IMR-90 (cell line): ENCODE data around the gene AKR7A2. TPM values are rescaled to one million over a fixed set of nuclear protein-coding genes. Genes with fewer than 3 reads are reported as not detected.
A peak's percentile ranks its signal among the peaks of the same experiment; 100 is the strongest.
"Not testable (repeated sequence)": the region's sequence is repeated elsewhere in the genome, so short reads cannot be mapped to it uniquely, and the experiment has no call there.

ENCODE experiments used
- ATAC-seq: fragments of 200-7000 bp; cut with Tn5 transposase; 2 replicates; pipeline ENCODE4 v1.9.1; 2020; ENCODE audit warnings: low read depth, mild to moderate bottlenecking, moderate library complexity
- BruUV-seq: library from RNA; stranded (reverse); fragments of 400-500 nt; replicated peaks from 2 replicates; lab custom pipeline; 2021; lab: Mats Ljungman, UMichigan
- CTCF ChIA-PET: fragments of 300-600 bp; formaldehyde crosslinking; extraction: SDS; loops from one replicate; lab custom pipeline; 2021; ENCODE audit warnings: antibody characterized with exemption; lab: Yijun Ruan, JAX
- POLR2A ChIA-PET: fragments of 300-600 bp; sonication (Branson Sonifier 250); formaldehyde crosslinking; loops from one replicate; lab custom pipeline; 2022; ENCODE audit warnings: antibody characterized with exemption; ENCODE audit not compliant: unreplicated experiment; lab: Charles Lee
- DNase-seq: peaks from one replicate; pipeline ENCODE4 v3.0.0; 2013
- H2AFZ ChIP-seq: replicated peaks from 2 replicates; pipeline ENCODE3; 2013; ENCODE audit warnings: low read length, mild to moderate bottlenecking; ENCODE audit not compliant: poor library complexity
- H2AK5ac ChIP-seq: 2 replicates; pipeline ENCODE4 v1.6.1; 2013; ENCODE audit warnings: low read depth, low read length, inconsistent platforms
- H2AK9ac ChIP-seq: replicated peaks from 2 replicates; pipeline ENCODE3; 2013; ENCODE audit warnings: mild to moderate bottlenecking, low read depth, low read length, moderate library complexity; ENCODE audit not compliant: poor library complexity
- H2BK120ac ChIP-seq: 2 replicates; pipeline ENCODE4 v1.6.1; 2013; ENCODE audit warnings: low read depth, low read length, inconsistent platforms
- H2BK15ac ChIP-seq: 3 replicates; pipeline ENCODE4 v1.6.1; 2013; ENCODE audit warnings: low read depth, low read length, inconsistent platforms
- H2BK20ac ChIP-seq: 2 replicates; pipeline ENCODE4 v1.6.1; 2013; ENCODE audit warnings: low read depth, mild to moderate bottlenecking, inconsistent platforms, low read length, moderate library complexity
- H2BK5ac ChIP-seq: 2 replicates; pipeline ENCODE4 v1.6.1; 2013; ENCODE audit warnings: mild to moderate bottlenecking, low read depth, low read length, inconsistent platforms; ENCODE audit not compliant: poor library complexity, severe bottlenecking
- H3K14ac ChIP-seq: replicated peaks from 2 replicates; pipeline ENCODE4 v1.6.1; 2013; ENCODE audit warnings: low read depth, low read length, inconsistent platforms
- H3K18ac ChIP-seq: 2 replicates; pipeline ENCODE4 v1.6.1; 2013; ENCODE audit warnings: low read depth, low read length, control low read depth
- H3K23ac ChIP-seq: 2 replicates; pipeline ENCODE4 v1.6.1; 2013; ENCODE audit warnings: low read depth, low read length, inconsistent platforms
- H3K27ac ChIP-seq: 2 replicates; pipeline ENCODE4 v1.5.1; 2013; ENCODE audit warnings: mild to moderate bottlenecking, control low read depth, low read length; ENCODE audit not compliant: insufficient read depth
- H3K27me3 ChIP-seq: 2 replicates; pipeline ENCODE4 v1.6.1; 2013; ENCODE audit warnings: low read length; ENCODE audit not compliant: control insufficient read depth, insufficient read depth
- H3K36me3 ChIP-seq: 2 replicates; pipeline ENCODE4 v1.6.1; 2013; ENCODE audit warnings: low read length, mixed read lengths; ENCODE audit not compliant: control insufficient read depth, insufficient read depth
- H3K4ac ChIP-seq: 2 replicates; pipeline ENCODE4 v1.6.1; 2013; ENCODE audit warnings: low read depth, low read length, inconsistent platforms
- H3K4me1 ChIP-seq: 2 replicates; pipeline ENCODE4 v1.6.1; 2013; ENCODE audit warnings: low read length, mixed read lengths; ENCODE audit not compliant: control insufficient read depth, insufficient read depth
- H3K4me2 ChIP-seq: 2 replicates; pipeline ENCODE4 v1.6.1; 2013; ENCODE audit warnings: low read depth, mild to moderate bottlenecking, control low read depth, low read length, moderate library complexity
- H3K4me3 ChIP-seq: 2 replicates; pipeline ENCODE4 v1.5.1; 2013; ENCODE audit warnings: low read depth, mild to moderate bottlenecking, control low read depth, low read length, moderate library complexity; ENCODE audit not compliant: insufficient read depth
- H3K56ac ChIP-seq: 2 replicates; pipeline ENCODE4 v1.6.1; 2013; ENCODE audit warnings: low read length, inconsistent platforms; ENCODE audit not compliant: insufficient read depth; ENCODE audit errors: extremely low read depth
- H3K79me1 ChIP-seq, 2 experiments: 2 replicates each; pipeline ENCODE4 v1.6.1; 2013; ENCODE audit warnings: low read length in 2 of 2, inconsistent platforms in 1 of 2, low read depth in 1 of 2
- H3K9ac ChIP-seq: 2 replicates; pipeline ENCODE4 v1.6.1; 2013; ENCODE audit warnings: low read depth, low read length, control low read depth
- H3K9me1 ChIP-seq: 2 replicates; pipeline ENCODE4 v1.6.1; 2013; ENCODE audit warnings: low read length, inconsistent platforms; ENCODE audit not compliant: insufficient read depth
- H3K9me3 ChIP-seq: 2 replicates; pipeline ENCODE4 v1.6.1; 2013; ENCODE audit warnings: low read length; ENCODE audit not compliant: control insufficient read depth, insufficient read depth
- H4K20me1 ChIP-seq: 2 replicates; pipeline ENCODE4 v1.6.1; 2013; ENCODE audit warnings: low read length, inconsistent platforms; ENCODE audit not compliant: insufficient read depth
- H4K5ac ChIP-seq: 2 replicates; pipeline ENCODE4 v1.6.1; 2013; ENCODE audit warnings: mild to moderate bottlenecking, low read depth, low read length, control low read depth
- H4K8ac ChIP-seq, 2 experiments: 2 replicates each; pipeline ENCODE4 v1.6.1; 2013; ENCODE audit warnings: low read depth in 2 of 2, low read length in 2 of 2, control low read depth in 1 of 2, inconsistent platforms in 1 of 2
- H4K91ac ChIP-seq: 2 replicates; pipeline ENCODE4 v1.6.1; 2013; ENCODE audit warnings: low read depth, low read length, inconsistent platforms; ENCODE audit not compliant: insufficient read depth
- BHLHE40 ChIP-seq: fragments of 150-350 bp; IDR thresholded peaks from 2 replicates; pipeline ENCODE4 v1.6.1; 2016; ENCODE audit warnings: mild to moderate bottlenecking, low read depth, low read length
- CEBPB ChIP-seq: IDR thresholded peaks from 2 replicates; pipeline ENCODE4 v1.6.1; 2012; ENCODE audit warnings: low read depth, low read length, improper control_type of control experiment
- FOS ChIP-seq: fragments of 150-350 bp; IDR thresholded peaks from 2 replicates; pipeline ENCODE4 v1.6.1; 2016; ENCODE audit warnings: low read depth, low read length
- POLR2A ChIP-seq: IDR thresholded peaks from 2 replicates; pipeline ENCODE4 v1.6.1; 2012; ENCODE audit warnings: mild to moderate bottlenecking, low read depth, low read length
- RAD21 ChIP-seq: IDR thresholded peaks from 2 replicates; pipeline ENCODE4 v1.6.1; 2012; ENCODE audit warnings: low read length, improper control_type of control experiment
- RCOR1 ChIP-seq: IDR thresholded peaks from 2 replicates; pipeline ENCODE4 v1.6.1; 2012; ENCODE audit warnings: mild to moderate bottlenecking, low read length, improper control_type of control experiment; ENCODE audit not compliant: insufficient replicate concordance
- WGBS, 2 experiments: methylation state at CpG; one replicate each; pipeline versions ENCODE4 v1.1.5 to v1.1.7; 2013; ENCODE audit warnings: missing lambda C conversion rate in 2 of 2; ENCODE audit not compliant: insufficient read length in 1 of 2; ENCODE audit errors: extremely low coverage in 2 of 2; 5-methylcytosine and 5-hydroxymethylcytosine counted together
- dilution Hi-C: fragments of 300-500 bp; cut with HindIII; formaldehyde crosslinking; loops from one replicate; pipeline ENCODE4 v1.14.3; 2018; ENCODE audit warnings: low sequenced_read_pairs; ENCODE audit not compliant: unreplicated experiment
- in situ Hi-C: fragments of 300-500 bp; cut with MboI; formaldehyde crosslinking; loops from 3 replicates; pipeline ENCODE4 v1.14.3; 2019; ENCODE audit warnings: low sequenced_read_pairs, inconsistent platforms, mixed read lengths
- intact Hi-C: fragments of 100-400 bp; cut with micrococcal nuclease; formaldehyde crosslinking; loops from 2 replicates; pipeline ENCODE4 v1.10.0; 2022
- polyA plus RNA-seq, 3 experiments: library from polyadenylated mRNA; depleted of rRNA; stranded (reverse); fragments of >200 nt; gene quantifications; 2 replicates each; pipeline ENCODE4 v1.2.3, GENCODE V29; 2012; ENCODE audit warnings: low replicate concordance in 1 of 3
- total RNA-seq: library from RNA; depleted of rRNA; stranded (reverse); fragments of >200 nt; gene quantifications from 2 replicates; pipeline ENCODE4 v1.2.3, GENCODE V29; 2012
- TF ChIP-seq, protein P1 (sequence below): conservative IDR thresholded peaks from 2 replicates; pipeline ENCODE4 v1.5.1; 2012; ENCODE audit warnings: mild to moderate bottlenecking, low read depth, low read length, improper control_type of control experiment

AKR7A2 gene
- total and polyA plus RNA-seq, 2 of the 4 experiments (the other 2 are of a cell fraction), result 55.8 to 60.2 TPM

DNA sequence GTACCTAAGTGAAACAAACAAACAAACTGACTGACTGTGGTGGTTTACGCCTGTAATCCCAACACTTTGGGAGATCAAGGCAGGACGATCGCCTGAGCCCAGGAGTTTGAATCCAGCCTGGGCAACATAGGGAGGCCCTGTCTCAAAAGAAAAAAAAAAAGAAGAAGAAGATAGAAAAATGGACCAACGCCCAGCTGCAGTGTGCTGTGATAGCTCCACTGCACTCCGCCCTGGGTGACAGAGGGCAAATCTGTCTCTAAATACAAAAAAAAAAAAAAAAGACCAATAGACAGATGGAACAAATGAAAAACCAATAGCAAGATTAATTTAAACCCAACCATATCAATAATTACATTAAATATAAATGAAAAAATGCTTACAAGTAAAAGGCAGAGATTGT, 37.3 kb downstream of the AKR7A2 start:
- H3K23ac ChIP-seq, result no peak overlapping the region
- WGBS, 2 experiments, result no CpG with 5 or more reads among the region's 5 CpGs
- H4K20me1 ChIP-seq, result no peaks in the 10 kb centered on the region
- no peak overlapping the region for H3K56ac ChIP-seq
- H2BK5ac ChIP-seq, result no peak overlapping the region
- in situ Hi-C loops (no loop called here), intact Hi-C loops (no loop called here), dilution Hi-C loops (no loop called here)
- H4K8ac ChIP-seq, result no peak overlapping the region
- no peak overlapping the region for H3K9ac ChIP-seq
- H3K36me3 ChIP-seq, result no peaks in the 10 kb centered on the region
- no peak overlapping the region for H4K5ac ChIP-seq
- no peak overlapping the region for H3K4me2 ChIP-seq
- no peak overlapping the region for H2BK20ac ChIP-seq
- H3K27me3 ChIP-seq, result no peaks in the 10 kb centered on the region; the same call in 1 of the 2 replicates
- ChIA-PET POLR2A (interaction anchor here (0.7 kb wide), 1 partner anchor 35 kb away, joined by 5 read pairs; no protein-coding TSS in a partner anchor), CTCF (no interaction called here)
- H2AK9ac ChIP-seq, result no peak overlapping the region
- no peak overlapping the region for H2BK120ac ChIP-seq
- no peak overlapping the region for H3K14ac ChIP-seq
- no peak overlapping the region for H3K4me3 ChIP-seq
- no peaks in the 10 kb centered on the region for H3K4me1 ChIP-seq
- H2AFZ ChIP-seq, result no peak overlapping the region
- DNase-seq (no peak), ATAC-seq (no peak)
- no peaks in the 10 kb centered on the region; the same call in none of the 2 replicates for H3K9me3 ChIP-seq
- H3K9me1 ChIP-seq, result no peaks in the 10 kb centered on the region
- TF ChIP-seq RCOR1 (no peak), FOS (no peak), CEBPB (no peak), BHLHE40 (no peak), RAD21 (no peak), POLR2A (no peak)
- TF ChIP-seq, protein P1, sequence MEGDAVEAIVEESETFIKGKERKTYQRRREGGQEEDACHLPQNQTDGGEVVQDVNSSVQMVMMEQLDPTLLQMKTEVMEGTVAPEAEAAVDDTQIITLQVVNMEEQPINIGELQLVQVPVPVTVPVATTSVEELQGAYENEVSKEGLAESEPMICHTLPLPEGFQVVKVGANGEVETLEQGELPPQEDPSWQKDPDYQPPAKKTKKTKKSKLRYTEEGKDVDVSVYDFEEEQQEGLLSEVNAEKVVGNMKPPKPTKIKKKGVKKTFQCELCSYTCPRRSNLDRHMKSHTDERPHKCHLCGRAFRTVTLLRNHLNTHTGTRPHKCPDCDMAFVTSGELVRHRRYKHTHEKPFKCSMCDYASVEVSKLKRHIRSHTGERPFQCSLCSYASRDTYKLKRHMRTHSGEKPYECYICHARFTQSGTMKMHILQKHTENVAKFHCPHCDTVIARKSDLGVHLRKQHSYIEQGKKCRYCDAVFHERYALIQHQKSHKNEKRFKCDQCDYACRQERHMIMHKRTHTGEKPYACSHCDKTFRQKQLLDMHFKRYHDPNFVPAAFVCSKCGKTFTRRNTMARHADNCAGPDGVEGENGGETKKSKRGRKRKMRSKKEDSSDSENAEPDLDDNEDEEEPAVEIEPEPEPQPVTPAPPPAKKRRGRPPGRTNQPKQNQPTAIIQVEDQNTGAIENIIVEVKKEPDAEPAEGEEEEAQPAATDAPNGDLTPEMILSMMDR, result no peak
- no peak overlapping the region for H3K27ac ChIP-seq
- no peak overlapping the region for H4K91ac ChIP-seq
- H2AK5ac ChIP-seq, result no peak overlapping the region
- no peaks in the 10 kb centered on the region for H3K79me1 ChIP-seq
- no peak overlapping the region for H3K18ac ChIP-seq
- no peak overlapping the region for H2BK15ac ChIP-seq
- no peak overlapping the region for H3K4ac ChIP-seq
- no TSS peak for BruUV-seq

- H3K56ac ChIP-seq, H4K5ac ChIP-seq, H3K23ac ChIP-seq, H2AFZ ChIP-seq, H3K9me3 ChIP-seq, H2AK5ac ChIP-seq, BruUV-seq, H3K14ac ChIP-seq, H3K18ac ChIP-seq, H2AK9ac ChIP-seq, H3K4me2 ChIP-seq, H2BK20ac ChIP-seq, H3K9me1 ChIP-seq, dilution Hi-C loops, H3K9ac ChIP-seq, DNase-seq, POLR2A ChIA-PET, H4K91ac ChIP-seq, H2BK15ac ChIP-seq, H3K79me1 ChIP-seq, H3K4me1 ChIP-seq, CTCF ChIA-PET, in situ Hi-C loops, H3K4me3 ChIP-seq, H3K36me3 ChIP-seq, H3K4ac ChIP-seq, H2BK120ac ChIP-seq, H3K27me3 ChIP-seq, H4K20me1 ChIP-seq, H3K27ac ChIP-seq, H2BK5ac ChIP-seq, H4K8ac ChIP-seq, intact Hi-C loops: not testable (repeated sequence)
- 29% methylated on average over 14 of the region's 66 CpGs; no CpG with 5 or more reads in 1 of the 2 experiments for WGBS, 2 experiments
- ATAC-seq, result peak; percentile 37
Measured at GRCh38 chr1:19273844-19274531, 38.0 kb downstream of the AKR7A2 start.
